Trophoblast cell (in vitro differentiated cells and primary cell): ENCODE data around the gene PGF.

Experiments
- DNase-seq, 2 donors: peaks; one replicate each; pipeline ENCODE4 v3.0.0-alpha.2; 2016
- H2AFZ ChIP-seq: 2 replicates; pipeline ENCODE4 v1.6.1; 2013; ENCODE audit warnings: low read length, moderate library complexity, mild to moderate bottlenecking; ENCODE audit not compliant: insufficient read depth, poor library complexity
- H2AK5ac ChIP-seq: 2 replicates; pipeline ENCODE4 v1.6.1; 2013; ENCODE audit warnings: mild to moderate bottlenecking, low read length
- H2BK120ac ChIP-seq: 2 replicates; pipeline ENCODE4 v1.6.1; 2013; ENCODE audit warnings: low read length, mild to moderate bottlenecking, moderate library complexity; ENCODE audit not compliant: insufficient read depth, poor library complexity
- H2BK12ac ChIP-seq: 2 replicates; pipeline ENCODE4 v1.6.1; 2013; ENCODE audit warnings: mild to moderate bottlenecking, low read length, moderate library complexity
- H2BK5ac ChIP-seq: 2 replicates; pipeline ENCODE4 v1.6.1; 2013; ENCODE audit warnings: low read length, low read depth, moderate library complexity, mild to moderate bottlenecking; ENCODE audit not compliant: poor library complexity
- H3K14ac ChIP-seq: 2 replicates; pipeline ENCODE4 v1.6.1; 2013; ENCODE audit warnings: mild to moderate bottlenecking, low read length
- H3K18ac ChIP-seq: 2 replicates; pipeline ENCODE4 v1.6.1; 2013; ENCODE audit warnings: mild to moderate bottlenecking, low read length
- H3K23ac ChIP-seq: 2 replicates; pipeline ENCODE4 v1.6.1; 2013; ENCODE audit warnings: low read length
- H3K27ac ChIP-seq: 2 replicates; pipeline ENCODE4 v1.5.1; 2013; ENCODE audit warnings: low read depth, mild to moderate bottlenecking, inconsistent platforms, low read length, moderate library complexity
- H3K27me3 ChIP-seq: 2 replicates; pipeline ENCODE4 v1.6.1; 2013; ENCODE audit warnings: inconsistent platforms, mild to moderate bottlenecking, low read length, moderate library complexity; ENCODE audit not compliant: insufficient read depth
- H3K36me3 ChIP-seq, 2 experiments: 1 replicate in 1 of 2; 2 replicates in 1 of 2; pipeline ENCODE4 v1.6.1; 2013; ENCODE audit warnings: low read length in 2 of 2, mild to moderate bottlenecking in 2 of 2, moderate library complexity in 1 of 2; ENCODE audit not compliant: insufficient read depth in 2 of 2, control insufficient read depth in 1 of 2
- H3K4ac ChIP-seq: 2 replicates; pipeline ENCODE4 v1.6.1; 2013; ENCODE audit warnings: low read depth, mild to moderate bottlenecking, low read length, moderate library complexity
- H3K4me1 ChIP-seq, 2 experiments: 1 replicate in 1 of 2; 2 replicates in 1 of 2; pipeline ENCODE4 v1.6.1; 2013; ENCODE audit warnings: low read length in 2 of 2, mild to moderate bottlenecking in 2 of 2, moderate library complexity in 1 of 2; ENCODE audit not compliant: insufficient read depth in 2 of 2, control insufficient read depth in 1 of 2
- H3K4me2 ChIP-seq: 2 replicates; pipeline ENCODE4 v1.6.1; 2013; ENCODE audit warnings: inconsistent platforms, mild to moderate bottlenecking, low read length, moderate library complexity
- H3K4me3 ChIP-seq: 2 replicates; pipeline ENCODE4 v1.5.1; 2013; ENCODE audit warnings: mild to moderate bottlenecking, low read depth, low read length, inconsistent platforms
- H3K79me1 ChIP-seq: one replicate; pipeline ENCODE4 v1.6.1; 2013; ENCODE audit warnings: low read length
- H3K79me2 ChIP-seq: 2 replicates; pipeline ENCODE4 v1.6.1; 2013; ENCODE audit warnings: low read length, mild to moderate bottlenecking; ENCODE audit not compliant: control insufficient read depth, insufficient read depth, poor library complexity
- H3K9ac ChIP-seq: 2 replicates; pipeline ENCODE4 v1.6.1; 2013; ENCODE audit warnings: mild to moderate bottlenecking, low read length
- H3K9me3 ChIP-seq: 2 replicates; pipeline ENCODE4 v1.6.1; 2013; ENCODE audit warnings: low read depth, mild to moderate bottlenecking, control low read depth, inconsistent platforms, low read length; ENCODE audit not compliant: insufficient read depth
- H4K12ac ChIP-seq: 2 replicates; pipeline ENCODE4 v1.6.1; 2013; ENCODE audit warnings: low read depth, mild to moderate bottlenecking, low read length, moderate library complexity
- H4K8ac ChIP-seq: 2 replicates; pipeline ENCODE4 v1.6.1; 2013; ENCODE audit warnings: low read depth, mild to moderate bottlenecking, low read length, moderate library complexity
- H4K91ac ChIP-seq: one replicate; pipeline ENCODE4 v1.6.1; 2013; ENCODE audit warnings: low read depth, mild to moderate bottlenecking, low read length, moderate library complexity
- WGBS: extraction: QIAGEN DNeasy Blood & Tissue Kit; methylation state at CpG from one replicate; pipeline ENCODE4 v1.1.7; 2013; ENCODE audit warnings: missing lambda C conversion rate; ENCODE audit not compliant: insufficient read length, insufficient coverage; ENCODE audit errors: extremely low coverage; 5-methylcytosine and 5-hydroxymethylcytosine counted together

PGF gene

GRCh38 chr14:74976264-74977113, 21.1 kb upstream of the PGF start:
- H3K4me2 ChIP-seq: no peak overlapping the region
- no peak overlapping the region for H3K18ac ChIP-seq
- DNase-seq: no peak
- no CpG with 5 or more reads among the region's 11 CpGs for WGBS
- H3K9ac ChIP-seq: no peak overlapping the region
- no peak overlapping the region for H4K91ac ChIP-seq
- no peak overlapping the region for H3K4ac ChIP-seq
- no peak overlapping the region for H3K27ac ChIP-seq
- no peak overlapping the region for H4K8ac ChIP-seq
- H3K14ac ChIP-seq: peak overlapping the region; percentile 10
- H2AFZ ChIP-seq: no peak overlapping the region
- H3K9me3 ChIP-seq: no peaks in the 10 kb centered on the region
- H3K79me2 ChIP-seq: peaks cover 4% of the 10 kb centered on the region
- H3K79me1 ChIP-seq: peaks cover 50% of the 10 kb centered on the region
- no peak overlapping the region for H3K23ac ChIP-seq
- H3K4me1 ChIP-seq: peaks cover 47 to 60% of the 10 kb centered on the region in 2 experiments
- H2AK5ac ChIP-seq: no peak overlapping the region
- H3K36me3 ChIP-seq: no peaks in the 10 kb centered on the region
- H4K12ac ChIP-seq: no peak overlapping the region
- H3K4me3 ChIP-seq: no peak overlapping the region
- H3K27me3 ChIP-seq: no peaks in the 10 kb centered on the region
- no peak overlapping the region for H2BK12ac ChIP-seq
- H2BK5ac ChIP-seq: no peak overlapping the region
- no peak overlapping the region for H2BK120ac ChIP-seq

- no peak for DNase-seq
- Histone ChIP-seq H3K14ac (peak overlapping the region; percentile 26), H3K27me3 (no peaks in the 10 kb centered on the region), H2AK5ac (peak overlapping the region; percentile 71), H3K79me2 (peaks cover 4% of the 10 kb centered on the region), H4K8ac (peak overlapping the region; percentile 1), H4K91ac (peak overlapping the region; percentile 28), H3K36me3 (no peaks in the 10 kb centered on the region), H3K23ac (no peak overlapping the region), H3K9ac (no peak overlapping the region), H3K4me2 (no peak overlapping the region), H3K18ac (peak overlapping the region; percentile 49), H2BK12ac (peak overlapping the region; percentile 42), H3K4me1 (peaks cover 42 to 50% of the 10 kb centered on the region in 2 experiments), H3K79me1 (peaks cover 39% of the 10 kb centered on the region), H3K4me3 (no peak overlapping the region), H2BK120ac (peak overlapping the region; percentile 18), H2BK5ac (peak overlapping the region; percentile 39), H3K4ac (peak overlapping the region; percentile 27), H3K9me3 (no peaks in the 10 kb centered on the region), H2AFZ (peak overlapping the region; percentile 14), H3K27ac (no peak overlapping the region), H4K12ac (no peak overlapping the region)
- no CpG with 5 or more reads among the region's 12 CpGs for WGBS
Measured at GRCh38 chr14:74975059-74975810, 19.8 kb upstream of the PGF start.

- peak overlapping the region; percentile 27 for H3K4ac ChIP-seq
- H3K23ac ChIP-seq: no peak overlapping the region
- peaks cover 37 to 43% of the 10 kb centered on the region in 2 experiments for H3K4me1 ChIP-seq
- H2BK120ac ChIP-seq: peak overlapping the region; percentile 3
- no peak overlapping the region for H3K9ac ChIP-seq
- peak; percentile 60 to 81 for DNase-seq
- peaks cover 36% of the 10 kb centered on the region for H3K79me1 ChIP-seq
- H3K4me2 ChIP-seq: peak overlapping the region; percentile 13
- H3K79me2 ChIP-seq: peaks cover 4% of the 10 kb centered on the region
- H2AFZ ChIP-seq: peak overlapping the region; percentile 14
- no peak overlapping the region for H2BK5ac ChIP-seq
- H3K27ac ChIP-seq: peak overlapping the region; percentile 9
- peak overlapping the region; percentile 1 for H4K8ac ChIP-seq
- H4K91ac ChIP-seq: peak overlapping the region; percentile 17
- H3K18ac ChIP-seq: peak overlapping the region; percentile 49
- H3K14ac ChIP-seq: peak overlapping the region; percentile 1
- H2BK12ac ChIP-seq: peak overlapping the region; percentile 0
- no peaks in the 10 kb centered on the region for H3K36me3 ChIP-seq
- no CpG with 5 or more reads among the region's 15 CpGs for WGBS
- no peak overlapping the region for H3K4me3 ChIP-seq
- H2AK5ac ChIP-seq: no peak overlapping the region
- H4K12ac ChIP-seq: peak overlapping the region; percentile 48
- H3K9me3 ChIP-seq: no peaks in the 10 kb centered on the region
- H3K27me3 ChIP-seq: no peaks in the 10 kb centered on the region
Measured at GRCh38 chr14:74974364-74975058, 19.1 kb upstream of the PGF start.

GRCh38 chr14:74973905-74974363, 18.5 kb upstream of the PGF start:
- Histone ChIP-seq H2BK5ac (no peak overlapping the region), H3K23ac (no peak overlapping the region), H3K18ac (no peak overlapping the region), H2AFZ (no peak overlapping the region), H3K79me2 (peaks cover 4% of the 10 kb centered on the region), H3K4ac (no peak overlapping the region), H3K9me3 (no peaks in the 10 kb centered on the region), H3K14ac (peak overlapping the region; percentile 10), H3K4me2 (peak overlapping the region; percentile 13), H3K27me3 (no peaks in the 10 kb centered on the region), H4K8ac (no peak overlapping the region), H3K36me3 (no peaks in the 10 kb centered on the region), H4K91ac (peak overlapping the region; percentile 21), H2AK5ac (no peak overlapping the region), H2BK12ac (peak overlapping the region; percentile 37), H2BK120ac (no peak overlapping the region), H3K79me1 (peaks cover 33% of the 10 kb centered on the region), H3K4me3 (no peak overlapping the region), H3K27ac (peak overlapping the region; percentile 19), H4K12ac (no peak overlapping the region), H3K9ac (no peak overlapping the region), H3K4me1 (peaks cover 31 to 37% of the 10 kb centered on the region in 2 experiments)
- WGBS: no CpG with 5 or more reads among the region's 5 CpGs
- DNase-seq: no peak
